NCI-H2029 (cell line): Measurements from ENCODE around the gene TBC1D8.
"Not testable (repeated sequence)": the region's sequence is repeated elsewhere in the genome, so short reads cannot be mapped to it uniquely, and the experiment has no call there.

ENCODE experiments used
- DNase-seq: peaks from one replicate; lab custom pipeline; 2025; lab: John Stamatoyannopoulos, UW

TBC1D8 gene

DNA sequence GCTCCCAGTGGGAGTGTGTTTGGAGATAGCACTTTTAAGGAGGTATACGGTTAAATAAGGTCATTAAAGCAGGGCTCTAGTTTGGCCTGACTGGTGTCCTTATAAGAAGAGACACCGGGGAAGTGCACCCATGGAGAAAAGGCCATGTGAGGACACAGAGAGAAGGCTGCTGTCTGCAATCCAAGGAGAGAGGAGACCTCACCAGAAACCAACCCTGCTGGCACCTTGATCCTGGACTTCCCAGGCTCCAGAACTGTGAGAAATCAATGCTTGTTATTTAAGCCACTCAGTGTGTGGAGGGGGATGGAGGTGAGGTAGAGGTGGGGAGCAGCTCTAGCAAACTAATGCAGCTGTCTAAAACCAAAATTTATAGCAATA is 87.1 kb downstream of the TBC1D8 start:
- DNase-seq, result no peak

DNA sequence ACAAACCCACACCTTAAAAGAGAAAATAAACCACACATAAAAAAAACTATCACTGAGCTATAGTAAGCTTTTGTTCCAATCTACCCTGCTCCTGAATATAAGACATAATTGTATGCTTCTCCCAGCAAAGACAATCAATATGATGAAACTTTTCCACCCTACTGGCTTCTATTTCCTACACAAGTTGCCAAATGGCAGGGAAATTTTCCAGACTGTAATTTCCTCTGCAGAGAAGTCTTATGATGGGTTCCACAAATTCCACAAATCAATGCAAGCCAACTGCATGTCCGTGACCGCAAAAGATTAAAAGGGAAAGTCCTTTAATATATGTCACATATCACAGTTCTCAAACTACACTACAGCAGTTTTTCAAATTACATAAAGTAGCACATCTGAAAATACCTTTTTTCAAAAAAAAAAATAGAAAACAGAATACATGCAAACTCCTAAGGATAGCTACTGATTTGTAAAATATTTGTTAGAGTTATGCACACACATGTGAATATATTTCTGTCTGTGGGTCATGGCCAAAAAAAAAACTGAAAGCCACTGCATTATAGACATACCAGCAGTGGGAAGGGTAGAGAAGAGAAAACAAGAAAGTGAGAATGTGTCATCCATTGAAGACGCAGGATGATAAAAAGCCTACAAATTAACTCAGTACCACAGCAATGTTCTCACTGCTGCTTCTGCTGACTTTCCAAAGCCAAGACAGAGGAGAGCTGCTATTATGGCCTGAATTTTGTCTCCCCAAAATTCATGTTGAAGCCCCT is 87.6 kb downstream of the TBC1D8 start:
- no peak for DNase-seq

DNA sequence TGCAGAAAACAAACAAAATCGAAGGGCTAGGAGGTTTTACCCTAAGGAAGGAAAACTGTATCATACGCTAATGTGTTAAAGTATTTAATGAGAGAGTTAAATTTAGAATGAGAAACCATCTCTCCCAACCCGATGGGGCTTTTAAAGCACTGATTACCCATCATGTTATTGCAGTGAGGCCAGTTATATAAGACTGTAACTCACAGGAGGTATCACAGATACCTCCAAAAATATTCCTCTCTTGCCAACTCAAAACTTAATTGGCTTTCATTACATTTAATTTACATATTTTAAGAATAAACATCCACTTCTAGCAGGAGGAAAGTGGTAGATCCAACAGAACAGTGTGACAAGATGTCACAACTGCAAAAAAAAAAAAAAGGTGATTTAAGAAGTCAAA is 92.8 kb downstream of the TBC1D8 start:
- DNase-seq, result no peak

DNA sequence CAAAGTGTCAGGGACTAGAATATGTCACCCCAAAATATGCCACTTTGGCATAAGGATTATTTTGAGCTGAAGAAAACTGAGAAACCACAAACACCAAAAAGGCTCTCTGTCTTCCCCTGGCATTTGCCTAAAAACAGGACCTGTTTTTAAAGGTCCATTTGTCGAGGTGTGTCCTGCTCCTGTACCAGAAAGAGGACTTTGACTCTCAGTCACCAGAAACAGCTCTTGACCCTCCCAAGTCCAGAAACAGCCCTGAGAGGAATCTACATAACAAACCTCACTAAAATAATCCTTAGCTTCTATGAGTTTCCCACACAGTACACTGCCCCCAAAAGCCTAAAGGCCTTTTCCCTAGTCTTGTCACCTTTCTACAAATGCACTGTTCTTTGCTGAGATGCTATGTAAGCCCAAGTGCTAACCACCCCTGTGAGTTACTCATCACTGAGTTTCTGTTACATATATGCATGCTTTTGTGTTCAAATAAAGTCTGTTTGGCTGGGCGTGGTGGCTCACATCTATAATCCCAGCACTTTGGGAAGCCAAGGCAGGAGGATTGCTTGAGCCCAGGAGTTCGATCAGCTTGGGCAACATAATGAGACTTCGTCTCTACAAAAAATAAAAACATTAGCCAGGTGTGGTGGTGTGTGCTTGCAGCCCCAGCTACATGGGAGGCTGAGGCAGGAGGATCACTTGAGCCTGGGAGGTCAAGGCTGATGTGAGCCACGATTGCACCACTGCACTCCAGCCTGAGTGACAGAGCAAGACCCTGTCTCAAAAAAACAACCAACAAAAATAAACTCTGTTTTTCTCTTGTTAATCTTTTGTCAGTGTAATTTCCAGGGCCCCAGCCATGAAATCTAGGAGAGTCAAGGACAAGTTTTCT is 93.9 kb downstream of the TBC1D8 start:
- no peak for DNase-seq

DNA sequence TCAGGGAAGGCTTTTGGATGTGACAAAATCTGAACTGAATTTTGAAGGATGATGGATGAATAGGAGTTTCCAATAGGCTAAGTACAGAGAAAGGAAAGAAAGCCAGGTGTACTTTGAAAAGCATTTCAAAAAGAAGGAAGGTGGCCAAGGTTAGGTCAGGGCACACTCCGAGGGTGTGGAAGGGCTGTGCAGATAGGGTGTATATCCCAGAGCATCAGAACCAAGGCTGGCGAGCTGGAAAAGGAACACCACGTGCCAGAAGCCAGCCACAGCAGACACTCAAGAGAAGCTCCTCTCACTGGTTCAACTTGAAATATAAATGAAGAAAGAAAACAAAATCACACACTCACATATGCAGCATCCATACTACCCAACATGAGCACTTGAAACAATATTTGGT is 98.1 kb downstream of the TBC1D8 start:
- no peak for DNase-seq

DNA sequence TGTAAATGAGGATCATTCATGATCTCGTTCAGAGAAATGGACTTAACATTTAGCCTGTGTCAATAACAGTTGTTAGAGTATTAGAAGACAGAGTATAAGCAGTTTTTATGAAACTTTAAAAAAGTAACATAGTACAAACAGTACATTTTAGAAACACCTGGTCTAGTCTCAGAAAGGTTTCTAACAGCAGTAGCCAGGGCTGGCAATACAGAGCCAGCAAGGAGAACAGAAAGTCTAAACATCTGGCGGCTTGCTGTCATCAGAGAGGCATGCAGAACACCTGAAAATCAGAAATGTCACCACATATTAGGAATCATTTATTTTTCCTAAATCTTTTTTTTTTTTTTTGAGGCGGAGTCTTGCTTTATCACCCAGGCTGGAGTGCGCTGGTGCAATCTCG is 99.0 kb downstream of the TBC1D8 start:
- no peak for DNase-seq

DNA sequence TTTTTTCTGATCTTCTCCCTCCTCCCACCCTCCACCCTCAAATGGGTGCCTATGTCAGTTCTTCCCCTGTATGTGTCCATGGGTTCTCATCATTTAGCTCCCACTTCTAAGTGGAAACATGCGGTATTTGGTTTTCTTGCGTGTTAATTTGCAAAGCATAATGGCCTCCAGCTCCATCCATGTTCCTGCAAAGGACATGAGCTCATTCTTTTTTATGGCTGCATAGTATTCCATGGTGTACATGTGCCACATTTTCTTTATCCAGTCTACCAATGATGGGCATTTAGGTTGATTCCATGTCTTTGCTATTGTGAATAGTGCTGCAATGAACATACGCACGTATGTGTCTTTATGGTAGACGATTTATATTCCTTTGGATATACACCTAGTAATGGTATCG is 100.3 kb downstream of the TBC1D8 start:
- not testable (repeated sequence) for DNase-seq

DNA sequence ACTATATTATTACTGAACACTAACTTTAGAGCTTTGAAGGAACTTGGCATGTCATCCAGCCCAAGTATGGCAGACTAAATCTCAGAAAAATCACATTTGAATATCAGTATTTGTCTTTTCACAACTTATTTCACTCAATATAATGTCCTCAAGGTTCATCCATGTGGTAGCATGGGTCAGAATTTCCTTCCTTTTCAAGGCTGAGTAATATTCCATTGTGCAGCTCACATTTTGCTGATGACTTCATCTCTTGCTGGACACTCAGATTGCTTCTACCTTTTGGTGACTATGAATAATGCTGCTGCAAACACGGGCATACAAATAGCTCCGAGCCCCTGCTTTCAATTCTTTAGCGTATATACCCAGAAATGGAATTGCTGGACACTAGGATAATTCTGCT is 102.4 kb downstream of the TBC1D8 start:
- no peak for DNase-seq

DNA sequence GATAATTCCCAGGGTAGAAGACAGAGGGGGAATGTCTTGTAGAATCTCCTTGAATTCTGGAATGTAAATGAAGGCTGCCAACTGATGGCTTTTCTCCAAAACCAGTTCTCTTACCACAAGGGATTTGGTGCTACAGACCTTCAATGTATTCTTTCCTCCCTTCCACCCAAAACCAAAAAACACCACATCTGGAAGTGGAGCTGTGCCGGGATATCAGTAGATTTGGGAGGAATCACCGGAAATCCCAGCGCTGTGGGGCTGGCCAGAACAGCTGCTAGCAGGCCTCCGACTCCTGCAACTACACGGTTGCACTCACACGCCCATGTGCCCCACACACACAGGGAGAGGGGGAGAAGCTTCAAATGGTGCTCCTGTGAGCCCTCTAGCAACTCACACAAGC is 103.4 kb downstream of the TBC1D8 start:
- DNase-seq, result no peak

DNA sequence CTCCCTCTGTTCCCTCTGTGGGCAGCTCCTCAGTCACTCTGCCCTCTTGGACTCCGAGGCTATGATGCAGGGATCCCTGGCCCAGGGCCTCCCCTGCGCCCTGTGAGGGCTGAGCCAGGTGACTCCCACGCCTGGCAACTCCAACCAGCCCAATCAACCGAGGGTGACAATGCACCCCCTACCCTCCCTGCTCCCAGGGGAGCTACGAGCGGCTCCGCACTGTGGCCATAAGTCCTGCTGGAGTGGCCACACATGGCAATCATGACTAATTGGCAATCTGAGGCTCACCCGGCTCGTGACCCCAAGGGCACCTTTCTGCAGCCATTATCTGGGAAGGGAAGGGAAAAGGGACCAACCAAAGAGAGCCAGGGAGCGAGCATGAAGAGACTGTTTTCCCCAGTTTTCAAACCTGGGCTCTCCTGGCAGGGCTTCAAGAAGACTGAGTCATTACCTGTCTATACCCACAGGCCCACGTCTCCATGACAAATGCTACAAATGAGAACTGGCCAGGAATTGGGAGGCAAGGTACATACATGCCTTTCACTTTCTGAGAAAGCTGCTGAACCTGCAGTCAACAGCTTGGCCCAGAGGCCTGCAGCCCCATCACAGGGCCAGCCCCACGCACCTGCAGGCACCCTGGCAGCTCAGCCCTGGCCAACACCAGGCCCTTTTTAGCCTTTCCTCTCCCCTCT is 104.0 kb downstream of the TBC1D8 start:
- DNase-seq, result peak; percentile 7

DNA sequence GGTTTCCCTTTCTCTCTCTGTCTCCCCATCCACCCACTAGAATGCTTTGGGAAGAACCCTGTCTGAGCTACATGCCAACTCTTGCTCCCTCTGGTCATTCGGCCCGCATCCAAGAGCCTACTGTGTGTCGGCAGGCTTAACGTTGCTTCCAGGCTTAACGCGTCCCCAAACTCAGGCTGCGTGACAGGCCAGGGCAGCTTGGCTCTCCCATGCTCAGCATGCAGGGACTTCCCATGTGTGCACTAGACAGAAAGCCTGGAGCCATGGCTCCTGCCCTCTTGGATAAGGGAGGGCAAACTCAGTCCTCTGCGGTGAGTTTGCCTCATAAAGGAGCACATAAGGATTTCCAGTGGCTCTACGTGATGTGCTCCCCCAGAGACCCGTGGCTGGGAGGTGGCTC is 105.9 kb downstream of the TBC1D8 start:
- no peak for DNase-seq

DNA sequence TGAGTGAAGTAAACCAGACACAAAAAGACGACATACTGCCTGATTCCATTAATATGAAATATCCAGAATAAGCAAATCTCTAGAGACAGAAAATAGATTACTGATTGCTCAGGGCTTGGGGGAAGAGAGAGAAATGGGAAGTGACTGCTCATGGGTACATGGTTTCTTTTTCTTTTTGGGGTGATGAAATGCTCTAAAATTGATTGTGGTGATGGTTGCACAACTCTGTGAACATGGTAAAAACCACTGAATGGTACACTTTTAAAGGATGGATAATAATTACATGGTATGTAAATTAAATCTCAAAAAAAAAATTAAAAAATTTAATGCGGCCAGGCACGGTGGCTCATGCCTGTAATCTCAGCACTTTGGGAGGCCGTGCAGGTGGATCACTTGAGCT is 109.8 kb downstream of the TBC1D8 start:
- no peak for DNase-seq

DNA sequence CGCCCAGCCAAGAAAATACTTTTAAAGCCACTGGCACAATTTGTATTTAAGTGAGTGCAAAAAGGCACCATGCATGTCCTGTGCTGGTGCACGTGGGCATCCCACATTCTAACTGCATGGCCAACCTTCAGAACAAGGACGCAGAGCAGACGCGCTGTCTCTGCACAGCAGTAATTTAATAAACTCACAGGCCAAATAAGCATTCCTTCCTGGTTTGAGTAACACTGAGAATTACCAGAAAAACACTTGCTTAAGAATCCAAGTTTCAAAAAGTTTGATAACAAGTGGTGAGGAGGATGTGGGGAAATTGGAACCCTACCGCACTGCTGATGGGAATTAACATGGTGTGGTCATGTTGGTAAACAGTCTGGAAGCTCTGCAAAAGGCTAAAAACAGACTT is 110.4 kb downstream of the TBC1D8 start:
- no peak for DNase-seq

DNA sequence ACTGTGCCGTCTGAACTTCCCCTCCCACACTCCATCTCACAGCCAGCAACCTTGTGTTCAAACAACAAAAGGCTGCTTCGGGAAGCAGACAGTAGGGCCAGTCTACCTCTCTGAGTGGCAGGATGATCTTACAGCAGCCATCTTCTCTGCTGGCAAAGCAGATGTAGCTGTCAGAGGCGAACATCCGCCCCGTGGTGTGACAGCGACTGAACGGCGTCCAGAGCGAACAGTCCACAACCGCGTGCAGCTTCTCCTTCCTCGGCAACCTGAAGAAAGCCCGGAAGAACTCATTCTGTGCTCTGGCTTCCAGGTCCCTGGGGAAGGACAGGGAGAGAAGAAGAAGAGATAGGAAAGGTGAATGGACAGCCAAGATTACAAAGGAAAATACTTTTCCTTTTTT is 111.1 kb downstream of the TBC1D8 start:
- DNase-seq, result no peak

DNA sequence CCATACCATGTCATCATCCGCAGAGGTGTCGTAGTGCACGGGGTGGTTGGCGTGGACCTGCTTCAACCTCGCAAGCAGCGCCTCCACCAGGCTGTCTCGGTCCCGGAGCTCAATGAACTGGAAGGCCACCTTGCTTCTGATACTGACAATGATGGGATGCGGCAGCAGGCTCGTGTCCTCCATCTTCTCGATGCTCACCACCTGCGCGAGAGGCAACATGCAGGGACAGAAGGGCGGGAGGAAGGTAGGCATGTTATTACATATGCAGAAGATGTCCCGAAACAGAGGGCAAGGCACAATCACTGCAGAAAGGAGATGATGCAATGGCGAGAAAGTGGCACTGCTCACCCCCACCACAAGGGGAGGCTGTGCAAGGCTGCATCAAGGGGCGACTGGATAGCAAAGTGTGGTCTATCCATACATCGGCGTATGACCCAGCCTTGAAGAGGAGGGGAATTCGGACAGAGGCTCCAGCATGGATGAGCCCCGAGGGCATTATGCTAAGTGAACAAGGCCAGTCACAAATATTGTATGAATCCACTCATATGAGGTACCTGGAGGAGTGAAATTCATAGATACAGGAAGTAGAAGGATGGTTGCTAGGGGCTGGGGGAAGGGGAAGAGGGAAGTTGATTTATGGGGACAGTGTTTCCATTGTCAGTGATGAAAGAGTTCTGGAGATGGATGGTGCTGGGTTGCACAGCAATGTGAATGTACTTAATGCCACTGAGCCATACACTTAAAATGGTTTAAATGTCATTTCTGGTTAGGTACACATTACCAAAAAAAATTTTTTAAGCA is 112.5 kb downstream of the TBC1D8 start:
- no peak for DNase-seq

DNA sequence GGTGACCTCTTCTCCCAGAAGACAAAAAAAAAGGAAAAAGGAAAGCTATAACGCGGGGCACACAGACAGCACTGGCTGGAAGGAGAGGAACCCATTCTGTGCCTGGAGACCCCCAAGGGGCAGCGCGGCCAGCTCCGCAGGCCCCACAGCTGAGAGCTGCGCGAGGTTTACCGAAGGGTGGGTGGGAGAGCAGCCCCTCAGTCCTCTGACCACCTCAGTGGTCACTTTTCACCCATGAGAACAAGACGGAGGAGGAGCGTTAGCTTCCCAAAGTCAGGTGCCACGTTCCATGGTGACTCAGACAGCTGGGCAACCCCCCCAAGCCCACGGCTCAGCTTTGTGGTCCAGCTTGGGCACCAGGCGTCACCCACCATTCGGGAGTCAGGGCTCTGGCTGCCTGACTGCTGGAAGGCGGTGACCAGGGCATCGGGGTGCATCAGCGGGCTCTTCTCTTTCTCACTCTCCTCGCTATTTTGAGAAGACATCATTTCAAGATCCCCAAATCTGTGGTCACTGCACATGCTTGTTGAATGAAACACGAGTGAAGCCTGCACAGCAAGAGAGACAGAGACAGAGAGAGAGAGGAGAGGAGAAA is 113.9 kb downstream of the TBC1D8 start:
- DNase-seq, result no peak

DNA sequence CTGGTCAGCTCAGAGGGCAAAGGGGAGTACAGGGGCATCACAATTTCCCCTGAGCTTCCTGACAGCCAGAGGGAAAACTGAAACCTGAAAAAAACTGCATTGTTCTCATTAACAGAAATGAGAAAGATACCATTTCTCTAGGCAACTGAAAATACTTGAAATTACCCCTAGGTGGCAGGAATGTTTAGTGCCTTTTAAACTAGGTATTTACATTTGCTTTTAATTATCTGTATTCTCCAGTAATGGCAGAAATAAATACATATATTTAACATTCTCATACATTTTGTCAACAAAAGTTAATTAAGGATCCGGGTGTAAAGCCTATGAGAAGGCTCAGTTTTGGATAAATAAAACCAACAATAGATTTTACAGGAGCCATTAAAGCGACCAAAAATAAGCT is 114.6 kb downstream of the TBC1D8 start:
- DNase-seq, result no peak

DNA sequence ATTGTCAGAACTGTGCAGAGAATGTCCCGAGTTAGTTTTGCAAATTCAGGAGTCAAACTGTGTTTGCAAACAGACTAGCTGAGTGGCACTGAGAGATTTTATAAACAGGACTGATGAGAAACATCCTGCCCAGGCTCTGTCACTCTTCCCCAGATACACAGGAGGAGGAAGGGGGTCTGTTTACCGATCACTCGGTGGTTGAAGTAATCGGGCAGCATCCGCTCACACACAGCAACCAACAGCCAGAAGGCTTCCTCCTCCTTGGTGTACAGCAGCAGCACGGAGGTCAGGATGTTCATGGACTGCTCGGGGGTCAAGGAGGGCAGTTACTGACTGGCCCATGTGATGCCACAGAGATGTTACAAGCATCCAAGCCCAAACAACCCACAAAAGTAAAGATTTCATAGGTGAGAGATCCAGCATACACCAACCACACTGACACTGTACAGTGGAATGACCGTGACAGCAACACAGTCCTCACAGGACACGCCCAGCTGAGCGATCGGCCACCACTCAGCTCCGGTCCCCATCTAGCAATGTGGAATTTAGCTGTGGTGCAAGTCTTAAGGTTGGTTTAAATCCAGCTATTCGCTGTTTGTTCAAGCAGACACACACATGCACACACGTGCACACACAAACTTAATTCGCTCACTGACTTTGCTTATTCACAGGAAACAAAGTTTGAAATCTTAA is 119.0 kb downstream of the TBC1D8 start:
- no peak for DNase-seq

DNA sequence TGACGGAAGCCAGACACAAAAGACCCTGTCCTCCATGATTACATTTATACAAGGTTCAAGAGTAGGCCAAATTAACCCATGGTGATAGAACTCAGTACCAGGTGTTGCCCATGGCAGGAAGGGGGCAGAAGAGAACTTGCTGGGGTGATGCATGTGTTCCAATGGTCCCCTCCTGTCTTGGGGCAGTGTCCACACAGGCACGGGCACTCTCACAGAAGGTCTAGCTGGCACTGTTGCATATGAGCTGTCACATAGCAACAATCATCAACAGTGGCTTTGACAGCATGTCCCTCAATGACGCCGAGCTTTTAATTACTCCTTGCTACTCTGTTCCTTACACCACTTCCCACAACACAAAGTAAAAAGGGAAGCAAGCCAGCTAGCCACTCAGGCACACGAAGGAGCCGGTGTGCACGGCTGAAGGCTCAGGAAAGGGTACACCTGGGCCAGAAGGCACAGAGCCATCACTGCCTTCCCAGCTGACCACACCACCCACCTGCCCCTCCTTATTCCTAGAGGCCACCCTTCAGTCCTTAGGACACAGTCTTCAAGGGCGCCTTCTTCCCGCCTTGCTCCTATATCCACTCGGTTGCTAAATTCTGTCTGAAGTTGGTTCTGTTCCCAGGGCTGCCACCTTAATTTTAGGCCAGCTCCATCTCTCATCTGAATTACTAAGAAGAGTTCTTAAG is 120.2 kb downstream of the TBC1D8 start:
- no peak for DNase-seq

DNA sequence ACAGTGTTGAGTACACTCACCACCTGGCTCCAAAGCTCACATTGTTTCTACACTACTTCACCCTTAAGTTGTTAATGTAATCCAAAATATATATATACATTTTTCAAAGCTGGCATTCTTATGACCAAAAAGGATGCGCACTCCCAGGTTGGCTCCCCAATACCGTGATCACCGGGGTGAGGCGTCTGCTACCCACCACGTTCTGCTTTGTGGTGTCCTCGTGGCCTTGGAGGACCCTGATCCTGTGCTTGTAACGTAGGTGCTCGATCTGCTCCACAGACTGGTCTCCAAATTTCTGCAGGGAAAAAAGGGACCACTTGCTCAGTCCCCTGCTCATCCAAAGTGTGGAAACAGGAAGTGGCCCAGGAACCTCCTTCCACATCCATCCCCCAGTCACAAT is 123.3 kb downstream of the TBC1D8 start:
- no peak for DNase-seq
